Measurements from ENCODE around the gene C1QL4. TPM values are rescaled to one million over a fixed set of nuclear protein-coding genes. Genes with fewer than 3 reads are reported as not detected.
"Not testable (repeated sequence)": the region's sequence is repeated elsewhere in the genome, so short reads cannot be mapped to it uniquely, and the experiment has no call there.

The C1QL4 gene
- total RNA-seq, 1 donor: 0.10 TPM

DNA sequence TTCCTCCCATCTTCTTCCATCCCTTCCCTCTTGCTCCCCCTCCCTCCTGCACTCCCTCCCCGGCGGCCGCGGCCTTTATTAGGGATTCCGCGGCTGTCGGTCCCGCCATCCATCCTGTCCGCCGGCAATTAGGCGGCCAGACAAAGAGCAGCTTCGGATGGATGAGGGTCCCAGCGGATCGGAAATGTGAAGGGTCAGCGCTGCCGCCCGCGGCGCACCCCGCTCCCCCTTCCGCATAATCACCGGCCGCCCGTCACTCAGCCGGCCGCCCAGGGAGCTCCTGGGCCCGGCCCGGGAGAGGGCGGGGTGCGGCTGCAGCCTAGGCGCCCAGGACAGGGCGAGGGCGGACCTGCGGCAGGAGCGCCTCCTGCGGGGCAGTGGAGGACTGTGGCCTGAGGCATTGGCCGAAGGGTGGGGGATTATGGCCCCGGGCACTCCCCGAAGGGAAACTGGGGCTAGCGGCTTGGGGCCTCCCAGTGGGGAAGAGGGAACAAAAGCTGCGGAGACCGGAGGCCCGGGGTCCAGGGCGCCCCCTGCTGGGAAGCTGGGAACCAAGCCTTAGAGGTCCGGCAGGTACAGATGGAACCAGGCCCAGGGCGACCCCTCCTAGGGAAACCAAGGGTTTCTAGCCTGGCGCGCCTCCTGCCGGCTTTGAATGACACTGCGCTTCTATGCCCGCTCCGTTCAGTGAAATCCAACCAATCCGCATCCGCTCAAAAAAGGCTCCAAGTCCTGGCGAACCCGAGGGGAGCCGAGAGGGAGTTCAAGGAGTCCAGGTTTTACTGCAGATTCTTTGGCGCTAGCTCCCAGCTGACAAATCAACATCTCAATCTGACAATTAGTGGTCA, 5.3 kb upstream of the C1QL4 start:
- peaks cover 50% of the 10 kb centered on the region for H3K4me1 ChIP-seq (ENCODE audit: insufficient read depth, low read length)
- H3K4me3 ChIP-seq (ENCODE audit: low read length): peak overlapping the region; percentile 26
- H3K9me3 ChIP-seq (ENCODE audit: low read depth, low read length): no peaks in the 10 kb centered on the region
- peaks cover 87% of the 10 kb centered on the region for H3K27me3 ChIP-seq (ENCODE audit: insufficient read depth, low read length)

DNA sequence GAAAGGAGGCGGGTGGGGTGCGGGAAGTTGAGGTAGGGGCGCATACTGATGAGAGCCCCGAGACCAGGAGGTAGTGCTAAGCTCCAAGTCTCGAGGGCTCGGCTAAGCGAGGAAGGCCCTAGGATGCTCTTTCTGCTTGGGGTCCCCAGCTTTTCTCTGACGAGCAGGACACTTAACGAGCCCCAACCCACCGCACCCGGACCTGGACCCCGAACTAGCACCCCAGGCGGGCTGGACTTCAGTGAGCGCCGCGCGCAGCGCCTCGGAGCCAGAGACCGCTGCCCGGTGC, 4.7 kb upstream of the C1QL4 start:
- peaks cover 49% of the 10 kb centered on the region for H3K4me1 ChIP-seq (ENCODE audit: insufficient read depth, low read length)
- H3K9me3 ChIP-seq (ENCODE audit: low read depth, low read length): no peaks in the 10 kb centered on the region
- H3K4me3 ChIP-seq (ENCODE audit: low read length): peak overlapping the region; percentile 26
- peaks cover 85% of the 10 kb centered on the region for H3K27me3 ChIP-seq (ENCODE audit: insufficient read depth, low read length)

GRCh38 chr12:49340971-49341776, 4.2 kb upstream of the C1QL4 start:
- H3K4me1 ChIP-seq (ENCODE audit: insufficient read depth, low read length): peaks cover 49% of the 10 kb centered on the region
- no peak overlapping the region for H3K4me3 ChIP-seq (ENCODE audit: low read length)
- H3K9me3 ChIP-seq (ENCODE audit: low read depth, low read length): no peaks in the 10 kb centered on the region
- peaks cover 86% of the 10 kb centered on the region for H3K27me3 ChIP-seq (ENCODE audit: insufficient read depth, low read length)

DNA sequence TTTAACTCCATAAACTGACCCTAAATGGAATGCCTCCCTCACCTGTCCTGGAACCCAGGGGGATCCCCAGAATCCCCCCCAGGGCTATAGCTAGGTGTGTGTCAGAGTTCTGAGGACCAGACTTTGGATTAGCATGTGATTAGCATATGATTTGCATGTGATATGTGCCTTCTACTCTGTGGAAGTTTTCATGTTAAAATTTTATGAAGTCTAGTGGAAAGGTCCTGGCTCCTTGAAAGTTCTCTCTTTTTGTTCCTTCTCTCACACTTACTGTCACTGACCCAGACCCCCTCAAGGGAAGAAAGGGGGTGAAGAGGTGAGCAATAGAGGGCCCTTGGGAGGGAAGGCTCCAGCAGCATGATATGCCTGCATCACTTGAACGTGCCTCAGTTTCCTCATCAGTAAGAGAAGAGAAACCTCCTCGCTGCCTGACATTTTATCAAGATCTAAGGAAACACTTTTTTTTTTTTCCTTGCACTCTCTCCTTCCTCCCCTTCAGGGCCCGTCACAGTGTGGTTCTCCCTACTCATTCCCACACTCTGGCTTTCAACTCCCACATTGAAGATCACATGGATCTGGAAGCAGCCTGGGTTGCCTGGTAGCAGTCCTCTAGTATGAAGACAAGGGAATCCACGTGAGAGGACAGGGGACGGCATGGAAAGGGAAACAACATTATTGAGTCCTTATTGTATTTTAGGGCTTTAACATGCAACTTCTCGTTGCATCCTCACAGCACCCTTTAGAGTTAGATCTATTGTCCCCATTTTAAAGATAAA, 3.3 kb upstream of the C1QL4 start:
- H3K9me3 ChIP-seq (ENCODE audit: low read depth, low read length): no peaks in the 10 kb centered on the region
- H3K4me3 ChIP-seq (ENCODE audit: low read length): no peak overlapping the region
- H3K27me3 ChIP-seq (ENCODE audit: insufficient read depth, low read length): peaks cover 88% of the 10 kb centered on the region
- H3K4me1 ChIP-seq (ENCODE audit: insufficient read depth, low read length): peaks cover 45% of the 10 kb centered on the region

GRCh38 chr12:49339464-49339861, 2.5 kb upstream of the C1QL4 start:
- Histone ChIP-seq H3K4me1 (ENCODE audit: insufficient read depth, low read length) (peaks cover 45% of the 10 kb centered on the region), H3K4me3 (ENCODE audit: low read length) (no peak overlapping the region)

DNA sequence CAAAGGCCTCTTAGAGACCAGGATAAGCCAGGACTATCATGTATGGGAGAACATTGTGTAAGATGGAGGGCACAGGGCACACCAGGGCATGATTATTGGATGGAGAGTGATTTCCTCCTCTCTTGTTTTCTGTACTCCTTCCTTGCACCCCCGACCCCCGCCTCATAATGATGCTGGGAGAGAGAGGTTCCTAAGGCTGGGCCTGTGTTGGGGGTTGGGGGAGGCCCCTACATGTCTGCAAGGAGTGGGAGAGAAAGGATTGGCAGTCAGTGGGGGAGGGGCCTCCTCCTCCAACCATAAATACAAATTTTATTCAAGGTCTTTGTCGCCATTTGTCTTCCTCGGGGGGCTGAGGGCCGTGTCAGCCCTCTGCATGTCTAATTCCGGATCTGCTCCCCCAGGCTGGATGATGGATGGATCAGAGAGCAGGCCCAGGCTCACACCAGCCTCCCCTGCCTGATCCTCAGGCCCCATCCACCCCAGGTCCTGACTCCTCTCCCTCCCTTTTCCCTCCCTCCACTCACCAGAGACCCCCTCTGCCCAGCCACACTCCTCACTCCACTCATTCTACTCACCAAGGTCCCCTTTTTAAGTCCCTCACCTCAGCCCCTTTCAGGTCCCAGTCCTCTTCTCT, 2.0 kb upstream of the C1QL4 start:
- peaks cover 93% of the 10 kb centered on the region for H3K27me3 ChIP-seq (ENCODE audit: insufficient read depth, low read length)
- peaks cover 42% of the 10 kb centered on the region for H3K4me1 ChIP-seq (ENCODE audit: insufficient read depth, low read length)
- no peaks in the 10 kb centered on the region for H3K9me3 ChIP-seq (ENCODE audit: low read depth, low read length)
- H3K4me3 ChIP-seq (ENCODE audit: low read length): no peak overlapping the region

More at GRCh38 chr12:49339464-49339861, 2.5 kb upstream of the C1QL4 start:
- Histone ChIP-seq H3K9me3 (ENCODE audit: low read depth, low read length) (no peaks in the 10 kb centered on the region), H3K27me3 (ENCODE audit: insufficient read depth, low read length) (peaks cover 93% of the 10 kb centered on the region)

GRCh38 chr12:49335955-49336644, 888 bp downstream of the C1QL4 start:
- Histone ChIP-seq H3K4me1 (ENCODE audit: insufficient read depth, low read length) (peaks cover 24% of the 10 kb centered on the region), H3K4me3 (ENCODE audit: low read length) (no peak overlapping the region), H3K27me3 (ENCODE audit: insufficient read depth, low read length) (peaks cover 84% of the 10 kb centered on the region), H3K9me3 (ENCODE audit: low read depth, low read length) (no peaks in the 10 kb centered on the region)

DNA sequence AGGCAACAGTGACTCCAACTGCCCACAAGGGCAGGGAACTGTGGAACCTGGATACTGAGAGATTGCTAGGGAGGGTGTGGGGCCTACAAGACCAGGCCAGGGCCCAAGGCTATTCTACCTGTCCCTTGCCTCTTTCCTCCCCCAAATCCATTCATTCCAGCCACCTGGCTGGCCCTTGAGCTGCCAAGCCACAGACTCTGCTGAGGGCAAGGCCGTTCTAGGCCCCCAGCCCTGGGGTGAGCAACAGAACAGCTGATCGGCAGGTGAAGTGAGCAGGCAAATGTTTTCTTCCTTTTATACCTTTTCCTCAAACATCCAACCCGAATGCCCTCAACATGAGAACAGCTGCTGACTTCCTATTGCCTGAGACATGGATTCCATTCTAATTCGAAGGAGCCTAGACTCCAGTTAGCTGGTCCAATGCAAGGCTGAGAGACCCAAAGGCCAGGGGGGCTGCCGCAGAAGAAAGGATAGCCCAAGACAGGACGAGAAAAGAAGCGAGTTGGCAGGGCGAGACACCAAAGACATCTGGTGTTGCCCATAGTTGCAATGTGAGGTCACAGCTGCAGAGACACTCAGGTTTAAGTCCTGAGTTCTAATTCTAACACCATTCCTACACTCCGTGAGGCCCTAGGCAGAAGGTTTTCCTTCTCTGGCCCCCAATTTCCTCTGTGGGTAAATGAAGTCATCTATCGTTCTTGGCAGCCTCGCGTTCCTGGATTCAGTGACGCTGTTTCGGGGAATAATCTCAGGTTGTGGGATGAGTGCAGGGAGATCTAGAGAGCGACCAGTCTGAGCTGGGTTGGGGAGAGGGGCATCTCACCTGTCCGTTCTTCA, 1.7 kb downstream of the C1QL4 start:
- Histone ChIP-seq H3K9me3 (ENCODE audit: low read depth, low read length) (no peaks in the 10 kb centered on the region), H3K27me3 (ENCODE audit: insufficient read depth, low read length) (peaks cover 76% of the 10 kb centered on the region), H3K4me1 (ENCODE audit: insufficient read depth, low read length) (peaks cover 24% of the 10 kb centered on the region), H3K4me3 (ENCODE audit: low read length) (no peak overlapping the region)

DNA sequence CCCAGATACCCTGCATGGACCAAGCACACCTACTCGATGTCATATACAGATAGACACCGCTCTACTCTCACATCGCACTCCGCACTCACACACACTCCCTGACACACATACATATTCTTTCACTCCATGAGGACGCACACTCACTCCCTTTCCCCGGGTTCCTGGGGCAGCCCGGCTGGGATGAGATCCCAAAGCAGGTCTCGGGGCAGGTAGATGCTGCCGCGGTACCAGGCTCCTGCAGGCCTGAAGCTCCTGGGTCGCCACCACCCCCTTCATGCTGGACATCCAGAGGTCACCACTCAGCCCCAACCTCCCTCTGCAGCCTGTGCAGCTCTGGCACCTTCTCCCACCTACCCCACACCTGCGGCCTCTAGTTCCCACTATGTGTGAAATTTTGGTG, 2.3 kb downstream of the C1QL4 start:
- Histone ChIP-seq H3K27me3 (ENCODE audit: insufficient read depth, low read length) (peaks cover 70% of the 10 kb centered on the region), H3K9me3 (ENCODE audit: low read depth, low read length) (no peaks in the 10 kb centered on the region), H3K4me3 (ENCODE audit: low read length) (no peak overlapping the region), H3K4me1 (ENCODE audit: insufficient read depth, low read length) (peaks cover 24% of the 10 kb centered on the region)

GRCh38 chr12:49334226-49334625, 2.8 kb downstream of the C1QL4 start:
- peaks cover 66% of the 10 kb centered on the region for H3K27me3 ChIP-seq (ENCODE audit: insufficient read depth, low read length)
- H3K4me3 ChIP-seq (ENCODE audit: low read length): no peak overlapping the region

DNA sequence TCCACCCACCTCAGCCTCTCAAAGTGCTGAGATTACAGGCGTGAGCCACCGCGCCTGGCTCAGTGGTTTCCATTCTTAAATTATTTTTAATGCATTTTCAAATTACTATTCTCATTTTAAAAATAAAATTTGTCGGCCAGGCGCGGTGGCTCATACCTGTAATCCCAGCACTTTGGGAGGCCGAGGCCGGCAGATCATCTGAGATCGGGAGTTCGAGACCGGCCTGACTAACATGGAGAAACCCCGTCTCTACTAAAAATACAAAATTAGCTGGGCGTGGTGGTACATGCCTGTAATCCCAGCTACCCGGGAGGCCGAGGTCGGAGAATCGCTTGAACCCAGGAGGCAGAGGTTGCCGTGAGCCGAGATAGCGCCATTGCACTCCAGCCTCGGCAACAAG, 3.2 kb downstream of the C1QL4 start:
- Histone ChIP-seq H3K27me3 (ENCODE audit: insufficient read depth, low read length) (peaks cover 64% of the 10 kb centered on the region), H3K4me1 (ENCODE audit: insufficient read depth, low read length) (peaks cover 24% of the 10 kb centered on the region)
- not testable (repeated sequence) for H3K4me3 ChIP-seq (ENCODE audit: low read length); H3K9me3 ChIP-seq (ENCODE audit: low read depth, low read length)

More at GRCh38 chr12:49334226-49334625, 2.8 kb downstream of the C1QL4 start:
- Histone ChIP-seq H3K4me1 (ENCODE audit: insufficient read depth, low read length) (peaks cover 24% of the 10 kb centered on the region), H3K9me3 (ENCODE audit: low read depth, low read length) (no peaks in the 10 kb centered on the region)

- H3K27me3 ChIP-seq (ENCODE audit: insufficient read depth, low read length): peaks cover 57% of the 10 kb centered on the region
- H3K9me3 ChIP-seq (ENCODE audit: low read depth, low read length): no peaks in the 10 kb centered on the region
- H3K4me3 ChIP-seq (ENCODE audit: low read length): no peak overlapping the region
- peaks cover 24% of the 10 kb centered on the region for H3K4me1 ChIP-seq (ENCODE audit: insufficient read depth, low read length)
Measured at GRCh38 chr12:49332891-49333371, 4.1 kb downstream of the C1QL4 start.

DNA sequence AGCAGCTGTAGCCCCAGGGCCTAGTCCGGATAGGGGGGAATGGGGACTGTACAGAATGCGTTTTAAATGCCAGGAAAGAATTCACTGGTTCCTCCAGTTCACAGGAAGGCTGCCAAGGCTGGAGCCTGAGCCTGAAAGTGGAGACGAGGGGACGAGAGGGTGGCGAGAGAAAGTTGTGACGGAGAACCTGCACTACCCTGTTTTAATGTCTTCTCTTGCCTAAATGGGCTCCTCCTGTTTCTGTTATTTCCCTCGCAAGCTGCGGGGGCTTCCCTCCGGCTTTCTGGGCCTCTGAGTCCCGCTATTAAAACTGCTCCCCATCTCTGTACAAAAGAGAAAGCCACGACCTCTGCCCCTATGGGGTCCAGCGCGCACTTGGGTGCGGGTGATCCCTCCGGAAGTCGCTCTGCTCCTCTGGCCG, 4.5 kb downstream of the C1QL4 start:
- H3K9me3 ChIP-seq (ENCODE audit: low read depth, low read length): no peaks in the 10 kb centered on the region
- H3K4me3 ChIP-seq (ENCODE audit: low read length): no peak overlapping the region
- H3K27me3 ChIP-seq (ENCODE audit: insufficient read depth, low read length): peaks cover 52% of the 10 kb centered on the region
- H3K4me1 ChIP-seq (ENCODE audit: insufficient read depth, low read length): peaks cover 20% of the 10 kb centered on the region
